Caco-2 (cell line): ENCODE measurements around the gene SLC37A1. TPM values are rescaled to one million over a fixed set of nuclear protein-coding genes. Genes with fewer than 3 reads are reported as not detected.

ENCODE experiments used
- BruUV-seq: library from RNA; stranded (reverse); fragments of 400-500 nt; replicated peaks from 2 replicates; lab custom pipeline; 2021; lab: Mats Ljungman, UMichigan
- CTCF ChIA-PET: fragments of 300-600 bp; sonication (Branson Sonifier 250); formaldehyde crosslinking; loops from one replicate; lab custom pipeline; 2022; ENCODE audit warnings: antibody characterized with exemption; lab: Charles Lee
- POLR2A ChIA-PET: fragments of 300-600 bp; sonication (Branson Sonifier 250); formaldehyde crosslinking; loops from one replicate; lab custom pipeline; 2022; ENCODE audit warnings: antibody characterized with exemption; lab: Charles Lee
- DNase-seq, 2 experiments: peaks; one replicate each; pipeline versions ENCODE4 v3.0.0 to v3.0.0-alpha.2; 2020 to 2022
- H3K27me3 ChIP-seq: replicated peaks from 2 replicates; pipeline ENCODE4 v1.6.0; 2011; ENCODE audit warnings: low read length; ENCODE audit not compliant: control insufficient read depth, insufficient read depth
- H3K36me3 ChIP-seq: 2 replicates; pipeline ENCODE4 v1.5.1; 2011; ENCODE audit warnings: low read length; ENCODE audit not compliant: control insufficient read depth, insufficient read depth
- H3K4me1 ChIP-seq: fragments of 250-450 bp; sonication (Bioruptor Pico); 2 replicates; pipeline ENCODE4 v1.5.1; 2020; ENCODE audit warnings: mild to moderate bottlenecking
- H3K4me3 ChIP-seq: 2 replicates; pipeline ENCODE4 v1.5.1; 2011; ENCODE audit warnings: low read depth, mild to moderate bottlenecking, control low read depth, low read length
- H3K9me3 ChIP-seq: fragments of 250-450 bp; sonication (Bioruptor Pico); 2 replicates; pipeline ENCODE4 v1.5.1; 2020; ENCODE audit warnings: mild to moderate bottlenecking, moderate library complexity
- H3K27ac Mint-ChIP-seq: one replicate; pipeline ENCODE4 v1.8.0; 2022; ENCODE audit warnings: mixed read lengths; ENCODE audit not compliant: unreplicated experiment
- H3K27me3 Mint-ChIP-seq: one replicate; pipeline ENCODE4 v1.8.0; 2022; ENCODE audit warnings: mixed read lengths; ENCODE audit not compliant: insufficient read depth, unreplicated experiment
- H3K36me3 Mint-ChIP-seq: one replicate; pipeline ENCODE4 v1.8.0; 2022; ENCODE audit warnings: mild to moderate bottlenecking, mixed read lengths; ENCODE audit not compliant: insufficient read depth, unreplicated experiment
- H3K4me1 Mint-ChIP-seq: one replicate; pipeline ENCODE4 v1.8.0; 2022; ENCODE audit warnings: low read depth, mixed read lengths; ENCODE audit not compliant: unreplicated experiment
- H3K4me3 Mint-ChIP-seq: one replicate; pipeline ENCODE4 v1.8.0; 2022; ENCODE audit warnings: mild to moderate bottlenecking, moderate library complexity, mixed read lengths; ENCODE audit not compliant: unreplicated experiment
- H3K9me3 Mint-ChIP-seq: one replicate; pipeline ENCODE4 v1.8.0; 2022; ENCODE audit warnings: mixed read lengths; ENCODE audit not compliant: unreplicated experiment
- intact Hi-C: fragments of 100-400 bp; cut with micrococcal nuclease; formaldehyde crosslinking; loops from one replicate; pipeline ENCODE4 v1.10.0; 2022; ENCODE audit not compliant: unreplicated experiment
- total RNA-seq: library from RNA; stranded (reverse); gene quantifications from 2 replicates; pipeline ENCODE4 v1.2.3, GENCODE V29; 2022
- TF ChIP-seq, protein P1 (sequence below), 2 experiments: fragments of 200-600 bp in 1 of 2; IDR thresholded peaks; 1 replicate in 1 of 2; 2 replicates in 1 of 2; pipeline versions ENCODE4 v1.5.1 to v1.8.0; 2011 to 2022; ENCODE audit warnings: antibody characterized with exemption in 1 of 2, control low read depth in 1 of 2, inconsistent platforms in 1 of 2, low read depth in 1 of 2, low read length in 1 of 2, mild to moderate bottlenecking in 1 of 2, moderate library complexity in 1 of 2; ENCODE audit not compliant: insufficient read depth in 1 of 2, severe bottlenecking in 1 of 2, unreplicated experiment in 1 of 2

SLC37A1 gene
- total RNA-seq, 1 experiment from 2014 or later, result 9.8 TPM

GRCh38 chr21:42594616-42595282 is 81.1 kb downstream of the SLC37A1 start:
- intact Hi-C loops, result loop anchor here (5.0 kb wide), 1 partner anchor 238 kb away; no protein-coding TSS in a partner anchor
- peak in 1 of 2 experiments; percentile 15 for DNase-seq
- H3K27me3 ChIP-seq, result no peaks in the 10 kb centered on the region
- no peak overlapping the region for H3K4me3 ChIP-seq
- Mint-ChIP-seq H3K27ac (no peak overlapping the region), H3K4me3 (no peak overlapping the region), H3K9me3 (peaks cover 8% of the 10 kb centered on the region), H3K4me1 (no peaks in the 10 kb centered on the region), H3K27me3 (no peaks in the 10 kb centered on the region), H3K36me3 (peaks cover 6% of the 10 kb centered on the region)
- ChIA-PET CTCF (interaction anchor here (1.1 to 2.0 kb wide), 2 partner anchors 22 to 56 kb away, joined by 3 to 14 read pairs; no protein-coding TSS in a partner anchor), POLR2A (interaction anchor here (0.6 kb wide), 1 partner anchor 47 kb away, joined by 3 read pairs; no protein-coding TSS in a partner anchor)
- peaks cover 5% of the 10 kb centered on the region for H3K4me1 ChIP-seq
- BruUV-seq, result no TSS peak
- no peaks in the 10 kb centered on the region for H3K9me3 ChIP-seq
- TF ChIP-seq, protein P1, sequence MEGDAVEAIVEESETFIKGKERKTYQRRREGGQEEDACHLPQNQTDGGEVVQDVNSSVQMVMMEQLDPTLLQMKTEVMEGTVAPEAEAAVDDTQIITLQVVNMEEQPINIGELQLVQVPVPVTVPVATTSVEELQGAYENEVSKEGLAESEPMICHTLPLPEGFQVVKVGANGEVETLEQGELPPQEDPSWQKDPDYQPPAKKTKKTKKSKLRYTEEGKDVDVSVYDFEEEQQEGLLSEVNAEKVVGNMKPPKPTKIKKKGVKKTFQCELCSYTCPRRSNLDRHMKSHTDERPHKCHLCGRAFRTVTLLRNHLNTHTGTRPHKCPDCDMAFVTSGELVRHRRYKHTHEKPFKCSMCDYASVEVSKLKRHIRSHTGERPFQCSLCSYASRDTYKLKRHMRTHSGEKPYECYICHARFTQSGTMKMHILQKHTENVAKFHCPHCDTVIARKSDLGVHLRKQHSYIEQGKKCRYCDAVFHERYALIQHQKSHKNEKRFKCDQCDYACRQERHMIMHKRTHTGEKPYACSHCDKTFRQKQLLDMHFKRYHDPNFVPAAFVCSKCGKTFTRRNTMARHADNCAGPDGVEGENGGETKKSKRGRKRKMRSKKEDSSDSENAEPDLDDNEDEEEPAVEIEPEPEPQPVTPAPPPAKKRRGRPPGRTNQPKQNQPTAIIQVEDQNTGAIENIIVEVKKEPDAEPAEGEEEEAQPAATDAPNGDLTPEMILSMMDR (IDR thresholded peaks at IDR 0.05; ENCODE audit: insufficient read depth in 1 of 2, low read depth in 1 of 2, low read length in 1 of 2, severe bottlenecking in 1 of 2, unreplicated experiment in 1 of 2), result no peak
- no peaks in the 10 kb centered on the region for H3K36me3 ChIP-seq

- peak in 1 of 2 experiments; percentile 27 for DNase-seq
- Histone ChIP-seq H3K36me3 (no peaks in the 10 kb centered on the region), H3K9me3 (no peaks in the 10 kb centered on the region), H3K27me3 (no peaks in the 10 kb centered on the region), H3K4me1 (peaks cover 5% of the 10 kb centered on the region), H3K4me3 (no peak overlapping the region)
- H3K27me3 Mint-ChIP-seq, result no peaks in the 10 kb centered on the region
- no peaks in the 10 kb centered on the region for H3K4me1 Mint-ChIP-seq
- BruUV-seq, result no TSS peak
- H3K36me3 Mint-ChIP-seq, result peaks cover 6% of the 10 kb centered on the region
- no peak overlapping the region for H3K4me3 Mint-ChIP-seq
- ChIA-PET POLR2A (no interaction called here), CTCF (no interaction called here)
- H3K27ac Mint-ChIP-seq, result no peak overlapping the region
- peaks cover 8% of the 10 kb centered on the region for H3K9me3 Mint-ChIP-seq
- TF ChIP-seq, protein P1 (IDR thresholded peaks at IDR 0.05; ENCODE audit: insufficient read depth in 1 of 2, low read depth in 1 of 2, low read length in 1 of 2, severe bottlenecking in 1 of 2, unreplicated experiment in 1 of 2), result no peak
- intact Hi-C loops, result no loop called here
These were observed 81.9 kb downstream of the SLC37A1 start for GRCh38 chr21:42595283-42596187.

DNA sequence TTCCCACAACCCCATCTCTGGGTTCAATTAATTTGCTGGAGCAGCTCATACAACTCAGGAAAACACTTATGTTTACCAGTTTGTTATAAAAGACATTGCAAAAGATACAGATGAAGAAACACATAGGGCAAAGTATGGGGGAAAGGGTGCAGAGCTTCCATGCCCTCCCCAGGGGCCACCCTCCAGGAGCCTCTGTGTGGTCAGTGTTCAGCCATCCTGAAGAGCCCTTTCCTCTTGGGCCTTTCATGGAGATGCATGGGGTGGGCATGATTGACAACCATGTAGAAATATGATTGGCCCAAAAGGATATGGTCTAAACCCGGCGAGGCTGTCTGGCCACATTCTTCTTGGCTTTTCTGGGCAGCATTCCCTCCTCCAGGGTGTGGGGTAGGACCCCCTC is 83.0 kb downstream of the SLC37A1 start:
- H3K9me3 ChIP-seq, result no peaks in the 10 kb centered on the region
- Mint-ChIP-seq H3K4me1 (no peaks in the 10 kb centered on the region), H3K27me3 (no peaks in the 10 kb centered on the region), H3K9me3 (peaks cover 8% of the 10 kb centered on the region), H3K4me3 (no peak overlapping the region), H3K36me3 (peaks cover 6% of the 10 kb centered on the region), H3K27ac (no peak overlapping the region)
- no TSS peak for BruUV-seq
- intact Hi-C loops, result no loop called here
- ChIA-PET CTCF (no interaction called here), POLR2A (no interaction called here)
- no peaks in the 10 kb centered on the region for H3K27me3 ChIP-seq
- DNase-seq, result peak in 1 of 2 experiments; percentile 7
- TF ChIP-seq, protein P1 (IDR thresholded peaks at IDR 0.05; ENCODE audit: insufficient read depth in 1 of 2, low read depth in 1 of 2, low read length in 1 of 2, severe bottlenecking in 1 of 2, unreplicated experiment in 1 of 2), result no peak
- H3K4me3 ChIP-seq, result no peak overlapping the region
- H3K4me1 ChIP-seq, result peaks cover 5% of the 10 kb centered on the region
- H3K36me3 ChIP-seq, result no peaks in the 10 kb centered on the region
